HepG2 (cell line): ENCODE measurements around the gene RYR2. TPM values are rescaled to one million over a fixed set of nuclear protein-coding genes. Genes with fewer than 3 reads are reported as not detected.

ENCODE experiments used
- ATAC-seq: fragments of 200-7000 bp; cut with Tn5 transposase; 3 replicates; pipeline ENCODE4 v1.9.1; 2020; ENCODE audit warnings: mild to moderate bottlenecking, moderate library complexity
- BruUV-seq: library from RNA; stranded (reverse); fragments of 400-500 nt; replicated peaks from 2 replicates; lab custom pipeline; 2021; lab: Mats Ljungman, UMichigan
- CTCF ChIA-PET: fragments of 300-600 bp; formaldehyde crosslinking; extraction: SDS; loops from one replicate; lab custom pipeline; 2021; ENCODE audit warnings: low total read pairs, inconsistent platforms, low intra/inter-chr PET ratio; lab: Yijun Ruan, JAX
- POLR2A ChIA-PET: fragments of 350-600 bp; sonication (Branson Sonifier 250); formaldehyde crosslinking; loops from one replicate; lab custom pipeline; 2020; ENCODE audit warnings: antibody characterized with exemption, inconsistent platforms; lab: Yijun Ruan, JAX
- DNase-seq: peaks from one replicate; pipeline ENCODE4 v3.0.0-alpha.2; 2015; ENCODE audit warnings: low spot score
- FAIRE-seq: peaks from 3 replicates; lab custom pipeline; 2011; peaks lifted over from hg19 to GRCh38; lab: Jason Lieb, UNC
- H2AFZ ChIP-seq: one replicate; pipeline ENCODE4 v1.6.1; 2011; ENCODE audit warnings: low read length, inconsistent platforms
- H3K27ac ChIP-seq: fragments of 300-600 bp; 3 replicates; pipeline ENCODE4 v1.8.0; 2011; ENCODE audit warnings: mixed run types, mild to moderate bottlenecking, mixed read lengths, low read length, inconsistent platforms; ENCODE audit not compliant: insufficient read depth; ENCODE audit errors: extremely low read length
- H3K27me3 ChIP-seq, 2 experiments: fragments of 200-600 bp in 1 of 2; 2 replicates in 1 of 2; 3 replicates in 1 of 2; pipeline versions ENCODE4 v1.6.0 to v1.8.0; 2011; ENCODE audit warnings: low read length in 2 of 2, mild to moderate bottlenecking in 2 of 2, moderate library complexity in 2 of 2, inconsistent platforms in 1 of 2; ENCODE audit not compliant: insufficient read depth in 2 of 2, control insufficient read depth in 1 of 2
- H3K36me3 ChIP-seq, 2 experiments: fragments of 200-600 bp in 1 of 2; replicated peaks in 1 of 2; 2 replicates in 1 of 2; 3 replicates in 1 of 2; pipeline versions ENCODE4 v1.5.1 to v1.8.0; 2011; ENCODE audit warnings: low read length in 2 of 2, inconsistent platforms in 1 of 2; ENCODE audit not compliant: insufficient read depth in 2 of 2, control insufficient read depth in 1 of 2
- H3K4me1 ChIP-seq: 2 replicates; pipeline ENCODE4 v1.5.1; 2012; ENCODE audit warnings: low read length, inconsistent platforms; ENCODE audit not compliant: insufficient read depth
- H3K4me2 ChIP-seq: 2 replicates; pipeline ENCODE4 v1.6.0; 2011; ENCODE audit warnings: low read depth, low read length, inconsistent platforms
- H3K4me3 ChIP-seq, 3 experiments: fragments of 200-600 bp in 1 of 3; sonication (generic), shearing (Covaris generic) in 1 of 3; replicated peaks in 1 of 3; 2 replicates each; pipeline ENCODE4 v1.5.1; 2011 to 2016; ENCODE audit warnings: low read length in 3 of 3, inconsistent platforms in 2 of 3, low read depth in 2 of 3, mild to moderate bottlenecking in 2 of 3, control low read depth in 1 of 3, mixed read lengths in 1 of 3; ENCODE audit not compliant: insufficient read depth in 1 of 3
- H3K79me2 ChIP-seq: one replicate; pipeline ENCODE4 v1.6.1; 2011; ENCODE audit warnings: low read length, inconsistent platforms; ENCODE audit not compliant: insufficient read depth
- H3K9ac ChIP-seq: 2 replicates; pipeline ENCODE4 v1.6.0; 2011; ENCODE audit warnings: mild to moderate bottlenecking, low read depth, low read length, inconsistent platforms; ENCODE audit not compliant: insufficient read depth
- H3K9me3 ChIP-seq: 2 replicates; pipeline ENCODE4 v1.5.1; 2012; ENCODE audit warnings: mild to moderate bottlenecking, low read length
- H4K20me1 ChIP-seq: 2 replicates; pipeline ENCODE4 v1.6.0; 2011; ENCODE audit warnings: inconsistent platforms, mild to moderate bottlenecking, low read length, moderate library complexity; ENCODE audit not compliant: insufficient read depth
- EZH2 ChIP-seq: conservative IDR thresholded peaks from 2 replicates; pipeline ENCODE4 v1.6.1; 2012; ENCODE audit warnings: mild to moderate bottlenecking, low read depth, low read length, moderate library complexity
- NCOA1 ChIP-seq: sonication (generic); formaldehyde crosslinking; IDR thresholded peaks from 2 replicates; pipeline ENCODE4 v1.9.0; 2021; ENCODE audit warnings: missing genetic modification reagents
- RFX5 ChIP-seq: IDR thresholded peaks from 2 replicates; pipeline ENCODE4 v1.6.1; 2011; ENCODE audit warnings: low read depth, low read length, improper control_type of control experiment
- SNAI1 ChIP-seq: sonication (generic); formaldehyde crosslinking; IDR thresholded peaks from 2 replicates; pipeline ENCODE4 v1.5.0; 2020; ENCODE audit warnings: mild to moderate bottlenecking, missing genetic modification reagents, borderline replicate concordance
- SP5 ChIP-seq: IDR thresholded peaks from 2 replicates; pipeline ENCODE4 v1.6.1; 2016; ENCODE audit warnings: low read depth, borderline replicate concordance
- ZC3H4 ChIP-seq: sonication (generic); formaldehyde crosslinking; IDR thresholded peaks from 2 replicates; pipeline ENCODE4 v1.4.0; 2020; ENCODE audit warnings: missing genetic modification reagents, borderline replicate concordance
- ZNF484 ChIP-seq: sonication (generic); formaldehyde crosslinking; IDR thresholded peaks from 2 replicates; pipeline ENCODE4 v1.5.1; 2020; ENCODE audit warnings: mild to moderate bottlenecking, low read depth, missing genetic modification reagents, borderline replicate concordance
- ZNF652 ChIP-seq: IDR thresholded peaks from 2 replicates; pipeline ENCODE4 v1.6.1; 2016; ENCODE audit warnings: low read depth, borderline replicate concordance
- ZNF674 ChIP-seq: sonication (generic); formaldehyde crosslinking; IDR thresholded peaks from 2 replicates; pipeline ENCODE4 v1.5.0; 2020; ENCODE audit warnings: low read depth, mild to moderate bottlenecking, missing genetic modification reagents
- ZNF737 ChIP-seq: sonication (generic); formaldehyde crosslinking; IDR thresholded peaks from 2 replicates; pipeline ENCODE4 v1.5.0; 2020; ENCODE audit warnings: missing genetic modification reagents, mild to moderate bottlenecking, borderline replicate concordance
- WGBS: methylation state at CpG from one replicate; pipeline ENCODE4 v1.1.6; 2017; ENCODE audit warnings: low lambda C conversion rate; 5-methylcytosine and 5-hydroxymethylcytosine counted together
- in situ Hi-C: cut with HindIII; loops from 2 replicates; pipeline ENCODE4 v1.10.0; 2017; ENCODE audit warnings: low pct_unique_long_range_greater_than_20kb; ENCODE audit not compliant: extremely low pct_ligation_motif_present
- intact Hi-C: fragments of 100-400 bp; cut with micrococcal nuclease; formaldehyde crosslinking; loops from one replicate; pipeline ENCODE4 v1.10.0; 2022; ENCODE audit not compliant: unreplicated experiment
- polyA plus RNA-seq, 8 experiments: library from polyadenylated mRNA; depleted of rRNA in 3 of 8; stranded (reverse) in 7 of 8; unstranded in 1 of 8; fragments of >200 nt; fragmentation: Illumina TruSeq in 4 of 8; extraction: Trizol in 4 of 8; gene quantifications; 2 replicates each; pipeline versions ENCODE4 v1.2.1 to v1.2.3, GENCODE V29; 2011 to 2016; ENCODE audit warnings: low read depth in 4 of 8, missing spikeins in 1 of 8, mixed read lengths in 1 of 8; ENCODE audit not compliant: insufficient read depth in 1 of 8
- total RNA-seq, 5 experiments: library from RNA; depleted of rRNA; stranded (reverse); fragments of >200 nt; fragmentation: Illumina TruSeq; extraction: Trizol; gene quantifications; 2 replicates each; pipeline ENCODE4 v1.2.3, GENCODE V29; 2016; ENCODE audit warnings: low read depth in 1 of 5
- TF ChIP-seq, protein P1 (sequence below): sonication (generic); formaldehyde crosslinking; IDR thresholded peaks from 2 replicates; pipeline ENCODE4 v1.5.0; 2020; ENCODE audit warnings: mild to moderate bottlenecking, missing genetic modification reagents
- TF ChIP-seq, protein P2 (sequence below): sonication (generic); formaldehyde crosslinking; IDR thresholded peaks from 2 replicates; pipeline ENCODE4 v1.4.0; 2020; ENCODE audit warnings: mild to moderate bottlenecking, missing genetic modification reagents
- TF ChIP-seq, protein P3 (sequence below): sonication (generic); formaldehyde crosslinking; IDR thresholded peaks from 2 replicates; pipeline ENCODE4 v1.5.0; 2020; ENCODE audit warnings: missing genetic modification reagents, mild to moderate bottlenecking, borderline replicate concordance

The RYR2 gene
- total and polyA plus RNA-seq, 2 of the 13 experiments (the other 11 are each of a cell fraction or from before 2014, with no cell fraction given) = not detected

DNA sequence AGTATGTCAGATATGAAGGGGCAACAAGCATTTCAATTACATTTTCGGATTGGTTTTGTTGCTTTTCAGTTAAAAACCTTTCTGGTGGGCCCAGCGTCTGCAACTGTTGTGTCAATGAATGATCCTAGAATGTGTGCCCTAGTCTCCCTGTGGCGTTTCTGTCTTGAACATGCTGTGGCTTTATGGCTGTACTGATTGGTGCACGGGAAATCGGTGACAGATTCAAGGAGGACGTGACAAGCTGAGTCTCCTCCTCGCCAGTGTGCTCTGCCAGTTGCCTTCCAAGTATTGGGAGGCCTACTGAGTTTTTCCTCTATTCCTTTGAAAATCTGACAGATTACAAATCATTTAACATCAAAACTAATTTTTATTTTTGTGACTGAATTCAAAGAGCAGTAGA lies 721.2 kb downstream of the RYR2 start:
- CTCF ChIA-PET = no interaction called here
- H3K4me2 ChIP-seq = no peak overlapping the region
- FAIRE-seq = no peak
- H3K27me3 ChIP-seq = no peaks in the 10 kb centered on the region
- WGBS = 9% methylated on average over 7 of the region's 7 CpGs
- H3K9ac ChIP-seq = no peak overlapping the region
- POLR2A ChIA-PET = no interaction called here
- H3K4me3 ChIP-seq = no peak overlapping the region
- H3K36me3 ChIP-seq = no peaks in the 10 kb centered on the region
- intact Hi-C loops = no loop called here
- ATAC-seq = no peak
- H3K9me3 ChIP-seq = no peaks in the 10 kb centered on the region
- no peaks in the 10 kb centered on the region for H3K79me2 ChIP-seq
- H4K20me1 ChIP-seq = no peaks in the 10 kb centered on the region
- H3K4me1 ChIP-seq = no peaks in the 10 kb centered on the region
- no peak overlapping the region for H2AFZ ChIP-seq
- no TSS peak for BruUV-seq
- DNase-seq = no peak
- in situ Hi-C loops = no loop called here
- no peak overlapping the region for H3K27ac ChIP-seq
- TF ChIP-seq, protein P1, sequence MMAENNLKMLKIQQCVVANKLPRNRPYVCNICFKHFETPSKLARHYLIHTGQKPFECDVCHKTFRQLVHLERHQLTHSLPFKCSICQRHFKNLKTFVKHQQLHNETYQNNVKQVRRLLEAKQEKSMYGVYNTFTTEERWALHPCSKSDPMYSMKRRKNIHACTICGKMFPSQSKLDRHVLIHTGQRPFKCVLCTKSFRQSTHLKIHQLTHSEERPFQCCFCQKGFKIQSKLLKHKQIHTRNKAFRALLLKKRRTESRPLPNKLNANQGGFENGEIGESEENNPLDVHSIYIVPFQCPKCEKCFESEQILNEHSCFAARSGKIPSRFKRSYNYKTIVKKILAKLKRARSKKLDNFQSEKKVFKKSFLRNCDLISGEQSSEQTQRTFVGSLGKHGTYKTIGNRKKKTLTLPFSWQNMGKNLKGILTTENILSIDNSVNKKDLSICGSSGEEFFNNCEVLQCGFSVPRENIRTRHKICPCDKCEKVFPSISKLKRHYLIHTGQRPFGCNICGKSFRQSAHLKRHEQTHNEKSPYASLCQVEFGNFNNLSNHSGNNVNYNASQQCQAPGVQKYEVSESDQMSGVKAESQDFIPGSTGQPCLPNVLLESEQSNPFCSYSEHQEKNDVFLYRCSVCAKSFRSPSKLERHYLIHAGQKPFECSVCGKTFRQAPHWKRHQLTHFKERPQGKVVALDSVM (CRISPR knock-in tag) = no peak
- no peak for TF ChIP-seq ZC3H4 (CRISPR knock-in tag)
- TF ChIP-seq ZNF674 = no peak
- no peak for TF ChIP-seq ZNF737
- TF ChIP-seq SP5 (CRISPR knock-in tag) = no peak
- TF ChIP-seq RFX5 = no peak
- TF ChIP-seq SNAI1 = no peak
- no peak for TF ChIP-seq ZNF484
- TF ChIP-seq EZH2 = no peak
- no peak for TF ChIP-seq NCOA1 (CRISPR knock-in tag)
- TF ChIP-seq, protein P2, sequence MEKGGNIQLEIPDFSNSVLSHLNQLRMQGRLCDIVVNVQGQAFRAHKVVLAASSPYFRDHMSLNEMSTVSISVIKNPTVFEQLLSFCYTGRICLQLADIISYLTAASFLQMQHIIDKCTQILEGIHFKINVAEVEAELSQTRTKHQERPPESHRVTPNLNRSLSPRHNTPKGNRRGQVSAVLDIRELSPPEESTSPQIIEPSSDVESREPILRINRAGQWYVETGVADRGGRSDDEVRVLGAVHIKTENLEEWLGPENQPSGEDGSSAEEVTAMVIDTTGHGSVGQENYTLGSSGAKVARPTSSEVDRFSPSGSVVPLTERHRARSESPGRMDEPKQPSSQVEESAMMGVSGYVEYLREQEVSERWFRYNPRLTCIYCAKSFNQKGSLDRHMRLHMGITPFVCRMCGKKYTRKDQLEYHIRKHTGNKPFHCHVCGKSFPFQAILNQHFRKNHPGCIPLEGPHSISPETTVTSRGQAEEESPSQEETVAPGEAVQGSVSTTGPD (CRISPR knock-in tag) = no peak
- TF ChIP-seq ZNF652 (CRISPR knock-in tag) = no peak
- TF ChIP-seq, protein P3, sequence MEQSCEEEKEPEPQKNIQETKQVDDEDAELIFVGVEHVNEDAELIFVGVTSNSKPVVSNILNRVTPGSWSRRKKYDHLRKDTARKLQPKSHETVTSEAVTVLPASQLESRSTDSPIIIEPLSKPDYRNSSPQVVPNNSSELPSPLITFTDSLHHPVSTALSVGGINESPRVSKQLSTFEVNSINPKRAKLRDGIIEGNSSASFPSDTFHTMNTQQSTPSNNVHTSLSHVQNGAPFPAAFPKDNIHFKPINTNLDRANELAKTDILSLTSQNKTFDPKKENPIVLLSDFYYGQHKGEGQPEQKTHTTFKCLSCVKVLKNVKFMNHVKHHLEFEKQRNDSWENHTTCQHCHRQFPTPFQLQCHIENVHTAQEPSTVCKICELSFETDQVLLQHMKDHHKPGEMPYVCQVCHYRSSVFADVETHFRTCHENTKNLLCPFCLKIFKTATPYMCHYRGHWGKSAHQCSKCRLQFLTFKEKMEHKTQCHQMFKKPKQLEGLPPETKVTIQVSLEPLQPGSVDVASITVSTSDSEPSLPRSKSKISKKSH (CRISPR knock-in tag) = no peak
